H1 (cell line): ENCODE results near the gene TTC28. TPM values are rescaled to one million over a fixed set of nuclear protein-coding genes. Genes with fewer than 3 reads are reported as not detected.

Experiments used
- CTCF ChIA-PET: fragments of 300-600 bp; sonication (Branson Sonifier 250); formaldehyde crosslinking; loops from one replicate; lab custom pipeline; 2021; ENCODE audit not compliant: partially characterized antibody; lab: Charles Lee
- POLR2A ChIA-PET: fragments of 300-600 bp; sonication (Branson Sonifier 250); formaldehyde crosslinking; loops from one replicate; lab custom pipeline; 2021; ENCODE audit warnings: inconsistent platforms; ENCODE audit not compliant: partially characterized antibody; lab: Charles Lee
- DNase-seq, 2 experiments: peaks; one replicate each; pipeline versions ENCODE4 v3.0.0 to v3.0.0-alpha.2; 2010 to 2022; ENCODE audit warnings: low spot score in 2 of 2, low read depth in 1 of 2, mixed read lengths in 1 of 2
- FAIRE-seq: peaks from 2 replicates; lab custom pipeline; 2011; peaks lifted over from hg19 to GRCh38; lab: Jason Lieb, UNC
- H2AFZ ChIP-seq: 2 replicates; pipeline ENCODE4 v1.8.1; 2012; ENCODE audit warnings: low read length, inconsistent platforms
- H2AK5ac ChIP-seq: 2 replicates; pipeline ENCODE4 v1.6.1; 2013; ENCODE audit warnings: low read depth, low read length
- H2BK120ac ChIP-seq: replicated peaks from 2 replicates; pipeline ENCODE3; 2013; ENCODE audit warnings: low read depth, low read length, inconsistent platforms
- H2BK12ac ChIP-seq: 2 replicates; pipeline ENCODE4 v1.6.1; 2013; ENCODE audit warnings: low read depth, low read length
- H2BK15ac ChIP-seq: 2 replicates; pipeline ENCODE4 v1.6.1; 2013; ENCODE audit warnings: low read length
- H2BK20ac ChIP-seq: 2 replicates; pipeline ENCODE4 v1.6.1; 2013; ENCODE audit warnings: low read length
- H2BK5ac ChIP-seq: 2 replicates; pipeline ENCODE4 v1.6.1; 2013; ENCODE audit warnings: low read depth, low read length
- H3K14ac ChIP-seq: 2 replicates; pipeline ENCODE4 v1.6.1; 2013; ENCODE audit warnings: inconsistent platforms; ENCODE audit not compliant: insufficient read length
- H3K18ac ChIP-seq: 2 replicates; pipeline ENCODE4 v1.6.1; 2013; ENCODE audit warnings: low read length; ENCODE audit errors: extremely low read depth
- H3K23ac ChIP-seq: 2 replicates; pipeline ENCODE4 v1.6.1; 2013; ENCODE audit warnings: inconsistent platforms; ENCODE audit not compliant: insufficient read length
- H3K23me2 ChIP-seq: 2 replicates; pipeline ENCODE4 v1.6.1; 2013; ENCODE audit warnings: low read depth, low read length
- H3K27ac ChIP-seq: 2 replicates; pipeline ENCODE4 v1.6.1; 2011; ENCODE audit warnings: low read depth, low read length, inconsistent platforms
- H3K27me3 ChIP-seq, 4 experiments: replicated peaks in 1 of 4; 1 replicate in 1 of 4; 2 replicates in 3 of 4; pipeline versions ENCODE4 v1.6.1 to v1.8.1; 2011 to 2013; ENCODE audit warnings: low read length in 3 of 4, mild to moderate bottlenecking in 3 of 4, inconsistent platforms in 2 of 4, mixed read lengths in 2 of 4, moderate library complexity in 1 of 4; ENCODE audit not compliant: control insufficient read depth in 3 of 4, insufficient read depth in 3 of 4; ENCODE audit errors: extremely low read depth in 1 of 4
- H3K36me3 ChIP-seq, 4 experiments: 2 replicates each; pipeline versions ENCODE4 v1.6.1 to v1.8.1; 2011 to 2013; ENCODE audit warnings: mild to moderate bottlenecking in 4 of 4, low read length in 3 of 4, moderate library complexity in 2 of 4, control low read depth in 1 of 4, inconsistent platforms in 1 of 4; ENCODE audit not compliant: insufficient read depth in 4 of 4, control insufficient read depth in 2 of 4
- H3K4ac ChIP-seq: replicated peaks from 2 replicates; pipeline ENCODE3; 2013; ENCODE audit warnings: low read length, low read depth, mixed read lengths, inconsistent platforms; ENCODE audit not compliant: insufficient read length
- H3K4me1 ChIP-seq, 4 experiments: replicated peaks in 1 of 4; 1 replicate in 1 of 4; 2 replicates in 3 of 4; pipeline versions ENCODE4 v1.6.1 to v1.8.1; 2011 to 2013; ENCODE audit warnings: low read length in 3 of 4, inconsistent platforms in 2 of 4, mixed read lengths in 1 of 4; ENCODE audit not compliant: insufficient read depth in 4 of 4, control insufficient read depth in 3 of 4
- H3K4me2 ChIP-seq, 2 experiments: 2 replicates each; pipeline versions ENCODE4 v1.6.1 to v1.8.1; 2011 to 2013; ENCODE audit warnings: low read depth in 2 of 2, low read length in 2 of 2, control low read depth in 1 of 2, inconsistent platforms in 1 of 2, mild to moderate bottlenecking in 1 of 2; ENCODE audit not compliant: insufficient read depth in 1 of 2
- H3K4me3 ChIP-seq, 4 experiments: fragments of 200-600, 300-600 bp in 1 of 4; sonication (generic), shearing (Covaris generic), sonication (Bioruptor Twin) in 1 of 4; 2 replicates each; pipeline versions ENCODE4 v1.5.1 to v1.8.1; 2011 to 2016; ENCODE audit warnings: low read length in 4 of 4, low read depth in 3 of 4, control low read depth in 2 of 4, inconsistent platforms in 2 of 4, mild to moderate bottlenecking in 2 of 4, mixed read lengths in 1 of 4, moderate library complexity in 1 of 4; ENCODE audit not compliant: insufficient read depth in 2 of 4; ENCODE audit errors: extremely low read depth in 1 of 4
- H3K56ac ChIP-seq: replicated peaks from 2 replicates; pipeline ENCODE3; 2013; ENCODE audit warnings: low read depth, mild to moderate bottlenecking, mixed read lengths, low read length, inconsistent platforms; ENCODE audit not compliant: insufficient read length
- H3K79me1 ChIP-seq: 2 replicates; pipeline ENCODE4 v1.6.1; 2013; ENCODE audit warnings: low read depth, low read length, control low read depth
- H3K79me2 ChIP-seq, 2 experiments: 2 replicates each; pipeline versions ENCODE4 v1.6.1 to v1.8.1; 2012 to 2013; ENCODE audit warnings: low read length in 2 of 2, mild to moderate bottlenecking in 2 of 2, inconsistent platforms in 1 of 2; ENCODE audit not compliant: insufficient read depth in 2 of 2, control insufficient read depth in 1 of 2
- H3K9ac ChIP-seq, 4 experiments: replicated peaks in 1 of 4; 1 replicate in 1 of 4; 2 replicates in 3 of 4; pipeline versions ENCODE4 v1.6.1 to v1.8.1; 2011 to 2013; ENCODE audit warnings: low read depth in 3 of 4, low read length in 3 of 4, control low read depth in 2 of 4, mild to moderate bottlenecking in 2 of 4, moderate library complexity in 2 of 4, inconsistent platforms in 1 of 4; ENCODE audit errors: extremely low read depth in 1 of 4
- H3K9me3 ChIP-seq, 2 experiments: 2 replicates each; pipeline versions ENCODE4 v1.6.1 to v1.8.1; 2012 to 2013; ENCODE audit warnings: mild to moderate bottlenecking in 2 of 2, moderate library complexity in 2 of 2, control low read depth in 1 of 2, inconsistent platforms in 1 of 2, low read depth in 1 of 2, low read length in 1 of 2, mixed read lengths in 1 of 2; ENCODE audit not compliant: insufficient read depth in 2 of 2
- H4K20me1 ChIP-seq, 2 experiments: replicated peaks in 1 of 2; 2 replicates each; pipeline versions ENCODE3 to v1.8.1; 2011 to 2013; ENCODE audit warnings: inconsistent platforms in 2 of 2, low read length in 2 of 2, mild to moderate bottlenecking in 1 of 2; ENCODE audit not compliant: insufficient read depth in 2 of 2, control insufficient read depth in 1 of 2
- H4K5ac ChIP-seq: 2 replicates; pipeline ENCODE4 v1.6.1; 2013; ENCODE audit warnings: low read length, low read depth, mixed read lengths, inconsistent platforms; ENCODE audit not compliant: insufficient read length
- H4K8ac ChIP-seq: 2 replicates; pipeline ENCODE4 v1.8.0; 2013; ENCODE audit warnings: mild to moderate bottlenecking, moderate library complexity, low read length, inconsistent platforms; ENCODE audit not compliant: insufficient read depth; ENCODE audit errors: extremely low read depth
- H4K91ac ChIP-seq: replicated peaks from 2 replicates; pipeline ENCODE3; 2013; ENCODE audit warnings: low read length, mixed read lengths, inconsistent platforms; ENCODE audit not compliant: insufficient read length
- ASH2L ChIP-seq: fragments of 200-600, 300-600 bp; sonication (generic); IDR thresholded peaks from one replicate; pipeline ENCODE4 v1.7.1; 2017; ENCODE audit warnings: low read length
- BCL11A ChIP-seq, 2 experiments: IDR thresholded peaks; one replicate each; pipeline ENCODE4 v1.6.1; 2011; ENCODE audit warnings: low read depth in 2 of 2, low read length in 2 of 2, mild to moderate bottlenecking in 2 of 2
- MAX ChIP-seq: IDR thresholded peaks from 2 replicates; pipeline ENCODE4 v1.6.1; 2012; ENCODE audit warnings: inconsistent platforms
- POLR2A ChIP-seq, 2 experiments: IDR thresholded peaks; 1 replicate in 1 of 2; 2 replicates in 1 of 2; pipeline ENCODE4 v1.6.1; 2011; ENCODE audit warnings: low read depth in 2 of 2, low read length in 2 of 2, mild to moderate bottlenecking in 2 of 2; ENCODE audit errors: control extremely low read depth in 1 of 2
- RNF2 ChIP-seq: fragments of 200-900, 300-1000 bp; sonication (generic); IDR thresholded peaks from 2 replicates; pipeline ENCODE4 v1.7.1; 2016; ENCODE audit warnings: borderline replicate concordance, low read depth, mild to moderate bottlenecking, antibody characterized with exemption, low read length; ENCODE audit not compliant: poor library complexity, severe bottlenecking; ENCODE audit errors: missing control alignments
- SIX5 ChIP-seq: IDR thresholded peaks from 2 replicates; pipeline ENCODE4 v1.6.1; 2011; ENCODE audit warnings: mild to moderate bottlenecking, low read depth, low read length
- SP1 ChIP-seq: IDR thresholded peaks from 2 replicates; pipeline ENCODE4 v1.6.1; 2011; ENCODE audit warnings: low read depth, low read length
- SP2 ChIP-seq: IDR thresholded peaks from 2 replicates; pipeline ENCODE4 v1.6.1; 2012; ENCODE audit warnings: mild to moderate bottlenecking, low read length, inconsistent platforms
- TAF1 ChIP-seq: IDR thresholded peaks from 2 replicates; pipeline ENCODE4 v1.6.1; 2011; ENCODE audit warnings: mild to moderate bottlenecking, low read depth, low read length
- TAF7 ChIP-seq: optimal IDR thresholded peaks from 2 replicates; pipeline ENCODE3; 2011; ENCODE audit warnings: low read depth, mild to moderate bottlenecking, inconsistent platforms, low read length, moderate library complexity, borderline replicate concordance
- WGBS, 2 experiments: shearing (Covaris generic) in 1 of 2; methylation state at CpG; one replicate each; pipeline versions ENCODE4 v1.1.6 to v1.1.7; 2013 to 2015; ENCODE audit warnings: low lambda C conversion rate in 2 of 2, mixed read lengths in 2 of 2, inconsistent platforms in 1 of 2, low coverage in 1 of 2, missing lambda C conversion rate in 1 of 2; ENCODE audit not compliant: insufficient replicate concordance in 2 of 2, insufficient coverage in 1 of 2, insufficient read length in 1 of 2; ENCODE audit errors: extremely low coverage in 1 of 2, missing lambda C conversion rate in 1 of 2; 5-methylcytosine and 5-hydroxymethylcytosine counted together
- polyA plus RNA-seq, 7 experiments: library from polyadenylated mRNA; depleted of rRNA in 3 of 7; stranded (reverse) in 5 of 7; unstranded in 2 of 7; fragments of >200 nt in 5 of 7; fragments of 200-250 nt in 2 of 7; gene quantifications; 1 replicate in 5 of 7; 2 replicates in 1 of 7; 4 replicates in 1 of 7; pipeline versions ENCODE4 v1.2.1 to v1.2.3, GENCODE V29; 2011 to 2013; ENCODE audit warnings: missing spikeins in 2 of 7, mixed read lengths in 2 of 7
- total RNA-seq: library from RNA; stranded (reverse); fragmentation: NEBNext Ultra II Directional; extraction: Animal tissue kit (Norgen Biotek cat#: 25700); gene quantifications from 2 replicates; pipeline ENCODE4 v1.2.1, GENCODE V29; 2021
- TF ChIP-seq, protein P1 (sequence below): IDR thresholded peaks from 2 replicates; pipeline ENCODE4 v1.6.1; 2011; ENCODE audit warnings: low read depth, mild to moderate bottlenecking, low read length; ENCODE audit not compliant: insufficient read depth

The TTC28 gene
- total and polyA plus RNA-seq, 2 of the 8 experiments (the other 6 are each of a cell fraction or from before 2014, with no cell fraction given): 2.6 to 12.6 TPM

GRCh38 chr22:28656181-28656580 is 23.5 kb downstream of the TTC28 start:
- H4K20me1 ChIP-seq: no peaks in the 10 kb centered on the region
- no peak overlapping the region for H2AFZ ChIP-seq
- no peak overlapping the region for H2BK5ac ChIP-seq
- no peak overlapping the region for H3K56ac ChIP-seq
- no peak overlapping the region for H2BK12ac ChIP-seq
- no peak overlapping the region for H3K27ac ChIP-seq
- H3K23ac ChIP-seq: no peak overlapping the region
- no peak overlapping the region for H3K4me3 ChIP-seq
- no peak overlapping the region for H3K14ac ChIP-seq
- no peak overlapping the region for H2BK120ac ChIP-seq
- H3K27me3 ChIP-seq: no peaks in the 10 kb centered on the region
- WGBS, 2 experiments: 74% methylated on average over 3 of the region's 3 CpGs; no CpG with 5 or more reads in 1 of the 2 experiments
- no peaks in the 10 kb centered on the region for H3K36me3 ChIP-seq
- H4K91ac ChIP-seq: no peak overlapping the region
- no peaks in the 10 kb centered on the region for H3K4me1 ChIP-seq
- no peak overlapping the region for H3K18ac ChIP-seq
- H4K5ac ChIP-seq: no peak overlapping the region
- H2BK20ac ChIP-seq: no peak overlapping the region
- POLR2A ChIA-PET: no interaction called here
- no peaks in the 10 kb centered on the region for H3K79me2 ChIP-seq
- H4K8ac ChIP-seq: no peak overlapping the region
- no peaks in the 10 kb centered on the region for H3K79me1 ChIP-seq
- TF ChIP-seq SP2 (no peak), BCL11A (IDR thresholded peaks at IDR 0.05; ENCODE audit: low read depth in 2 of 2, low read length in 2 of 2) (no peak), TAF1 (no peak), POLR2A (IDR thresholded peaks at IDR 0.05; ENCODE audit: control extremely low read depth in 1 of 2, low read depth in 2 of 2, low read length in 2 of 2) (no peak), MAX (no peak), RNF2 (no peak), TAF7 (no peak), ASH2L (no peak), SP1 (no peak), SIX5 (no peak)
- TF ChIP-seq, protein P1, sequence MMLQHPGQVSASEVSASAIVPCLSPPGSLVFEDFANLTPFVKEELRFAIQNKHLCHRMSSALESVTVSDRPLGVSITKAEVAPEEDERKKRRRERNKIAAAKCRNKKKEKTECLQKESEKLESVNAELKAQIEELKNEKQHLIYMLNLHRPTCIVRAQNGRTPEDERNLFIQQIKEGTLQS: no peak
- TF ChIP-seq, all 59 proteins: peak for 0
- CTCF ChIA-PET: no interaction called here
- Histone ChIP-seq H3K9me3 (no peaks in the 10 kb centered on the region; a peak in 1 of 4 replicates), H3K9ac (peak overlapping the region in 1 of 4 experiments; percentile 18; a peak in 1 of 7 replicates), H2AK5ac (no peak overlapping the region), H3K23me2 (no peaks in the 10 kb centered on the region), H2BK15ac (no peak overlapping the region), H3K4me2 (no peak overlapping the region), H3K4ac (no peak overlapping the region)
- no peak for FAIRE-seq
- no peak for DNase-seq
